Subcutaneous adipose tissue (tissue), 4 donors: ENCODE data around the gene EEA1. TPM values are rescaled to one million over a fixed set of nuclear protein-coding genes. Genes with fewer than 3 reads are reported as not detected.

Experiments used
- total RNA-seq, 4 donors: library from RNA; depleted of rRNA; stranded (reverse); fragments of >200 nt; gene quantifications; one replicate each; pipeline ENCODE4 v1.1.0, GENCODE V29; 2016
- TF ChIP-seq, protein P1 (sequence below): fragments of 450-650 bp; IDR thresholded peaks from one replicate; pipeline ENCODE4 v1.5.1; 2016; ENCODE audit warnings: low read depth, mild to moderate bottlenecking, control low read depth, antibody characterized with exemption, moderate library complexity

Gene EEA1
- total RNA-seq, 4 donors from 2014 or later = 43.9 to 59.5 (median 53.9) TPM

DNA sequence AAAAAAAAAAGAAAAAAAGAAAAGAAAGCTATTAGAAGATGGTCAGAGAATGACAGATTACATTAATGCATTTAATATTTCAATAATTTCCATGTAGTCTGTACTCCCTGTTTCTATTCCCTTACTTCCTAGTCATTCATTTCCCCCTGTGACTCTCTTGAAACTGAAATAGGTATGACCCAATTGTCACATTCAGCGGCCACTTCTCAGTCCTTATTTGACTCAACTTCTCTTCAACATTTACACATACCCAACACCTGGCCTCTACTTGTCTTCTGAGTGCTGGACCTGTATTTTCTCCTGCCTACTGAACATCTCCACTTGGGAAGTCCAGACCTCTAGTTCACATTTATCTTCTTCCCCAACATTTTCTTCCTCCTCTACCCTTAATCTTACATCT, 7.2 kb downstream of the EEA1 start:
- TF ChIP-seq, protein P1, sequence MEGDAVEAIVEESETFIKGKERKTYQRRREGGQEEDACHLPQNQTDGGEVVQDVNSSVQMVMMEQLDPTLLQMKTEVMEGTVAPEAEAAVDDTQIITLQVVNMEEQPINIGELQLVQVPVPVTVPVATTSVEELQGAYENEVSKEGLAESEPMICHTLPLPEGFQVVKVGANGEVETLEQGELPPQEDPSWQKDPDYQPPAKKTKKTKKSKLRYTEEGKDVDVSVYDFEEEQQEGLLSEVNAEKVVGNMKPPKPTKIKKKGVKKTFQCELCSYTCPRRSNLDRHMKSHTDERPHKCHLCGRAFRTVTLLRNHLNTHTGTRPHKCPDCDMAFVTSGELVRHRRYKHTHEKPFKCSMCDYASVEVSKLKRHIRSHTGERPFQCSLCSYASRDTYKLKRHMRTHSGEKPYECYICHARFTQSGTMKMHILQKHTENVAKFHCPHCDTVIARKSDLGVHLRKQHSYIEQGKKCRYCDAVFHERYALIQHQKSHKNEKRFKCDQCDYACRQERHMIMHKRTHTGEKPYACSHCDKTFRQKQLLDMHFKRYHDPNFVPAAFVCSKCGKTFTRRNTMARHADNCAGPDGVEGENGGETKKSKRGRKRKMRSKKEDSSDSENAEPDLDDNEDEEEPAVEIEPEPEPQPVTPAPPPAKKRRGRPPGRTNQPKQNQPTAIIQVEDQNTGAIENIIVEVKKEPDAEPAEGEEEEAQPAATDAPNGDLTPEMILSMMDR = no peak

DNA sequence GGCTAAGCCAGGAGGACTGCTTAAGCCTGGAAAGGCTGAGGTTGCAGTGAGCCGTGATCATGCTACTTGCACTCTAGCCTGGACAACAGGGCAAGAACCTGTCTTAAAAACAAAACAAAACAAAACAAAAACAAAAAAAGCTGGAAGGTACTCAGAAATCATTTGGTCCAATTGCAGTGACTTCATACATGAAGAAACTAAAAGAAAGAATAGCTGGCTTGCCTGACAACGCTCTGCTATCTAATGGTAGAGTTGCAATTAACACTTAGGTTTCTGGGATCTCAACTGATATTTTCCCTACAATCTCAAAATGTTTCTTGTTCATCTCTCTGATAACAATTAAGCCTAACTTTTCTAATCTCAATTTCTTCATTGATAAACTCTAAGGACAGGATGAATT, 13.7 kb downstream of the EEA1 start:
- TF ChIP-seq, protein P1 = no peak

GRCh38 chr12:92914170-92914569, 14.9 kb downstream of the EEA1 start:
- TF ChIP-seq, protein P1 = no peak

DNA sequence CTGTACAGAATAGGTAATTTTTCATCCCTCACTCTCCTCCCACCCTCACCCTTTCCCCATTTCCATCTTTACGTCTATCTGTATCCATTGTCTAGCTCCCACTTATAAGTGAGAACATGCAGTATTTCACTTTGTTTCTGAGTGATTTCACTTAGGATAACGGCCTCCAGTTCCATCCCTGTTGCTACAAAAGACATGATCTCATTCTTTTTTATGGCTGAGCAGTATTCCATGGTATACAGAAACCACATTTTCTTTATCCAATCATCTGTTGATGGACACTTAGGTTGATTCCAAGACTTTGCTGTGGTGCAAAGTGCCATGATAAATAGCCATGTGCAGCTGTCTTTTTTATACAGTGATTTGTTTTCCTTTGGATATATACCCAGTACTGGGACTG, 16.4 kb downstream of the EEA1 start:
- TF ChIP-seq, protein P1 = no peak

DNA sequence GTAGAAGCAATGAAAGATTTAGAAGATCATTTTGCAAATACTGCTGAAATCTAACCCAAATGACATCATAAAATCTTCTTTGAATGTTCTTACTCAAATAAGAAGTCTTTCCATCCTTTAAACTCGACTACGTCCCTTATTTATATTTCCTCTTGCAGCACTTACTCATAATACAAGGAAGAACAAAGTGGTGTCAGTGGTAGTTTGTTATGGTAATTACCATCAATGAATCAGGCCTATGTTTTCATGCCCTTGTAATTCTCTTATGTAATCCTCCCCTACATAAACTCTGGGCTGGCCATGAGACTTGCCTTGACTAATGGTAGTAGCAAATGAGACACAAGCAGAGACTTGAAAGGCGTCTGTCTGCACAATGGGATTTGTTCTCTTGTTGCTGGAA, 17.0 kb downstream of the EEA1 start:
- TF ChIP-seq, protein P1 = no peak

- TF ChIP-seq, protein P1 = no peak
These were observed 17.8 kb downstream of the EEA1 start for GRCh38 chr12:92911339-92911738.

- TF ChIP-seq, protein P1 = no peak
These were observed 21.0 kb downstream of the EEA1 start for GRCh38 chr12:92908108-92908507.
